Mucosa of stomach (tissue), 1 donor: Measurements from ENCODE around the gene TBC1D14.

Experiments used
- H3K27me3 ChIP-seq: one replicate; pipeline ENCODE4 v1.7.0; 2013; ENCODE audit warnings: mild to moderate bottlenecking, low read length; ENCODE audit not compliant: control insufficient read depth, insufficient read depth
- H3K36me3 ChIP-seq: one replicate; pipeline ENCODE4 v1.7.0; 2013; ENCODE audit warnings: low read length; ENCODE audit not compliant: control insufficient read depth, insufficient read depth
- H3K4me1 ChIP-seq: one replicate; pipeline ENCODE4 v1.7.0; 2013; ENCODE audit warnings: mild to moderate bottlenecking, low read length; ENCODE audit not compliant: control insufficient read depth, insufficient read depth
- H3K4me3 ChIP-seq: one replicate; pipeline ENCODE4 v1.7.0; 2013; ENCODE audit warnings: low read length
- H3K9ac ChIP-seq: one replicate; pipeline ENCODE4 v1.7.0; 2013; ENCODE audit warnings: mild to moderate bottlenecking, low read length, moderate library complexity
- H3K9me3 ChIP-seq: one replicate; pipeline ENCODE4 v1.7.0; 2013; ENCODE audit warnings: mild to moderate bottlenecking, low read length, moderate library complexity; ENCODE audit not compliant: control insufficient read depth
- donor health status: Pancreatic carcinoma.

Gene TBC1D14

DNA sequence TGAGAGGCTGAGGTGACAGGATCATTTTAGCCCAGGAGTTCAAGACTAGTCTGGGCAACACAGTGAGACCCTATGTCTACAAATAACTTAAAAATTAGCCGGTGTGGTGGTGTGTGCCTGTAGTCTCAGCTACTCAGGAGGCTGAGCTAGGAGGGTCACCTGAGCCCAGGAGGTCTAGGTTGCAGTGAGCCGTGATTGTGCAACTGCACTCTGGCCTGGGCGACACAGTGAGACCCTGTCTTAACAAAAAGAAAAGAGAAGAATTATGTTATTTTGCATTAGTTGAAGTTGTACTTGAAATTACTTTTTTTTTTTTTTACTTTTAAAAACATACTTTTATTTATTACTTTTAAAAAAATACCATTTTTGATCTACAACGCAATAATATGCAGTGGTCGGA is 111.7 kb downstream of the TBC1D14 start:
- Histone ChIP-seq H3K9ac (no peak overlapping the region), H3K36me3 (peaks cover 4% of the 10 kb centered on the region), H3K4me3 (no peak overlapping the region), H3K4me1 (no peaks in the 10 kb centered on the region), H3K9me3 (no peaks in the 10 kb centered on the region), H3K27me3 (no peaks in the 10 kb centered on the region)

DNA sequence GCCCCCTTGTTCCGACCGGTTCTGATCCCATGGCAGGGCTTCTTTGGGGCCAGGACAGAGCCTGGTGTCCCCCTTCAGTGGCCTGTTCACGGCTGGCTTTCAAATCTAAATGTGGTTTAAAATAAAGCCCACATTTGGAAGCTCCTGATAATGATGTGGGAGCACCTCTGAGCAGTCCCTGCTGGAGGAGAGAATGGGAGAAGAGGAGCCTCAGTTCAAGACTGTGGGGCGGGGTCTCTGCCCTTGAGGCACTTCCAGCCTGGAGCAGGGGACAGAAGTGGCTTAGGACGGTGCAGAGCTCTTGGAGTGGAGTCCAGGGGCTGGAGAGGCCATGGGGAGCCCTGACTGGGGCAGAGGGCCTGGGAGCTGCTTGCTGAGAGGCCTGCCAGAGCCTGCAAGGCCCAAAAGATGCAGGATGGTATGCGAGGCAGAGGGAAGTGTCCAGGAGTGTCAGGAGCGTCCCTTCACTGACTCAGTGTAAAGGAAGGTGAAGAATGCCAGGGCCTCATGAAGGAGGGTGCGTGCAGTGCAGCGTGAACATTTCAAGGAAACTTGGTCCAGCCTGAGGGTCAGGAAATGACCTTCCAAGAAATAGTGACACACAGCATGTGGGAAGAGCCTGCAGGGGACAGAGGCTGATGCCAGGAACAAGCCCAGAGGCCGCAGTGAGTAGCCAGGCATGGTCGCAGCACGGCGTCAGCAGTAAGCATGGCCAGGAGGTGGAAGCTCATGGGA is 112.5 kb downstream of the TBC1D14 start:
- Histone ChIP-seq H3K27me3 (no peaks in the 10 kb centered on the region), H3K4me1 (no peaks in the 10 kb centered on the region), H3K36me3 (peaks cover 4% of the 10 kb centered on the region), H3K9ac (no peak overlapping the region), H3K4me3 (no peak overlapping the region), H3K9me3 (no peaks in the 10 kb centered on the region)

DNA sequence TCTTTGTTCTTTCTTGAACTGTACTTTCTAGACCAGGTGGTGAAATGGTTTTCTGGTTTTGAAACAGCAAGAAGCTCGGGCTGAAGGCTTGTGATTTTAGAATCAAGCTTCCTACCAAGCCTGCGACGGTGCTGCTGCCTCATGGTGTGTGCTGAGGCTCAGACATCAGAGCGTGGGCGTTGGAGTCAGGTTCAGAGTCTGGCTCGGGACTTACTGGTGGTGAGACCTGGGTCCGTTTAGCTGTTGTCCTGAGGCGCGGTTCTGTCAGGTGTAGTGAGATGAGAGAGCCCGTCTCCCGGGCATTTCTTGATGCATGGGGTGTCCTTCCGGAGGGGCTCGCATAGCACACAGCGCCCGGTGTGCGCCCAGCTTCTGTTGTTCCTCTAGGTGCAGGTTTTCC is 113.9 kb downstream of the TBC1D14 start:
- H3K4me3 ChIP-seq = no peak overlapping the region
- H3K36me3 ChIP-seq = no peaks in the 10 kb centered on the region
- H3K4me1 ChIP-seq = no peaks in the 10 kb centered on the region

DNA sequence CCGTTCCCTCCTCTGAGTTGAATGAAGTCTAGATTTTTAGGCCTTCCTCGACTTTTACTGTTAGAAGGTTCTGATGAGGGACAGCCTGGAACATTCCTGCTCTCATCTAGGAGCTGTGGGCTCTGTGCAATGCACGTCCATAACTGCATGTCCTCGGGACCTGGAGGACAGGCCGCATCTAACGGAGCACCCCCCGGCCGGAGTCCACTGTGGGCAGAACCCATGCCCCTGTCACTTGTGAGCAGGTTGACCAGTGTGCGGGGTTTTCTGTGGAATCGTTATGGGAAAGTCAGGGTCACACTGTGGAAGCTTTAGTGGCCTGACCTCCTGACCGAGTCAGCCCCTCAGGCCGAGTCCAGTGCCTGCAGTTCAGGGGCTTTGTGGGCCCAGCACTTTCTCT is 114.3 kb downstream of the TBC1D14 start:
- Histone ChIP-seq H3K36me3 (no peaks in the 10 kb centered on the region), H3K9me3 (no peaks in the 10 kb centered on the region), H3K9ac (no peak overlapping the region), H3K27me3 (no peaks in the 10 kb centered on the region), H3K4me3 (no peak overlapping the region), H3K4me1 (no peaks in the 10 kb centered on the region)

More for the DNA sequence above, 113.9 kb downstream of the TBC1D14 start:
- Histone ChIP-seq H3K27me3 (no peaks in the 10 kb centered on the region), H3K9me3 (no peaks in the 10 kb centered on the region), H3K9ac (no peak overlapping the region)

DNA sequence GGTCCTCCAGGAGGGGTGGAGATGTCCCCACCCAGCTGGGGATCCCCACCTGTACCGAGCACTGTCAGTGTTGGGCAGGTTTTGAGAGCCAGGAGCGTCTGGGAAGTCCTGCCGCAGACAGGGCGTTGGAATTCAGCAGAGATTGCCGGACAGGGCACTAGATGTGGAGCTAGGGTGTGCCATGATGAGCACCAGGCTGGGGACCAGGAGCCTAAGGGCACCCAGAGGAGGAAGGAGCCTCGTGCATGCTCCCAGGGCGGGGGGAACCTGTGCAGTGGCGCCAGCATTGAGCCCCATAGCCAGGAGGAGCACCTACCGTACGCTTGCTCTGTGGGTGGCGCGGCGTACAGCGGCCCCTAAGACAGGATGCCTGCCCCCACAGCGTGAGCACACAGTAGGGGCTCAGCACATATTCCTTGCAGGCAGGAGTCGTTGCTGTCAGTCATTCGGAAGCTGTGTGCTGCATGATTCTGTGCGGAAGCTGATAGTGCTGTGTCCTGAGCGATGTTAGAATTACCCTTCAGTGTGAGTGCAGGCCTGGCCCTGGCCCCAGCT is 114.8 kb downstream of the TBC1D14 start:
- H3K4me3 ChIP-seq = no peak overlapping the region
- no peak overlapping the region for H3K9ac ChIP-seq
- H3K36me3 ChIP-seq = no peaks in the 10 kb centered on the region
- no peaks in the 10 kb centered on the region for H3K27me3 ChIP-seq
- no peaks in the 10 kb centered on the region for H3K4me1 ChIP-seq
- no peaks in the 10 kb centered on the region for H3K9me3 ChIP-seq

DNA sequence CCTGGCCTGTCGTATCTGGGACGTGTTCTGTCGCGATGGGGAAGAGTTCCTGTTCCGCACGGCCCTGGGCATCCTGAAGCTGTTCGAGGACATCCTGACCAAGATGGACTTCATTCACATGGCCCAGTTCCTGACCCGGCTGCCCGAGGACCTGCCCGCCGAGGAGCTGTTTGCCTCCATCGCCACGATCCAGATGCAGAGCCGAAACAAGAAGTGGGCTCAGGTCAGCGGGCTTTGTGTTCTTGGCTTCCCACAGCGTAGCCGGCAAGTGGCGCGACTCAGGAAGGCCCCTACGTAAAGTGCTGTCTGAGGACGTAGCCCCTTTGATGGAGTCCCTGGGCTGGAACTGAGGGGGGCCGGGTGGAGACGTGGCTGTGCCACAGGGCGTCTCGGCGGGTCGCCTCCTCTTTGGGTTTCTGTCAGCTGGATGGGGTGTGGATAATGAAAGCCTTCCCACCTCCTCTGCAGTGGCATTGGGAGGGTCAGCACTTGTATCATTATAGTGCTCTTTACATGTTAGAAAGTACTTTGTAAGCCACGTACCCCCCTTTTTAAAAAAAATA is 115.5 kb downstream of the TBC1D14 start:
- no peaks in the 10 kb centered on the region for H3K36me3 ChIP-seq
- no peak overlapping the region for H3K4me3 ChIP-seq
- no peak overlapping the region for H3K9ac ChIP-seq
- no peaks in the 10 kb centered on the region for H3K4me1 ChIP-seq
- H3K9me3 ChIP-seq = no peaks in the 10 kb centered on the region
- H3K27me3 ChIP-seq = no peaks in the 10 kb centered on the region

DNA sequence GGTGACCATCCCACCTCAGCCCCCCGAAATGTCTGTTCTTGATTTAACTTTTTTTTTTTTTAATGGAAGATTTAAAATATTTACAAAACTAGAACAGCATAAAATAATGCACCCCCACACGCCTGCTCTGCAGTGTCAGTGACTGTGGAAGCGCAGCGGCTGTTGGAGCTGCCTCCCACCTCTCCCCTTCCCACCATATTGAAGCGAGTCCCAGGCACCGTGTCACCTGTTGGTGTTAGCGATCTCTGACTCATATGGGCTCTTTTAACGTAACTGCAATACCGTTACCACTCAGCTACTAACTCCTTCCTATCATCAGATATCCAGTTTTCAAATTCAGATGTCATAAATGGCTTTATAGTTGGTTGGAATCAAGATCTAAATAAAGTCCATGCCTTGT is 116.5 kb downstream of the TBC1D14 start:
- H3K4me1 ChIP-seq = no peaks in the 10 kb centered on the region
- H3K9me3 ChIP-seq = no peaks in the 10 kb centered on the region
- H3K4me3 ChIP-seq = no peak overlapping the region
- no peaks in the 10 kb centered on the region for H3K27me3 ChIP-seq
- no peak overlapping the region for H3K9ac ChIP-seq
- H3K36me3 ChIP-seq = peaks cover 8% of the 10 kb centered on the region

DNA sequence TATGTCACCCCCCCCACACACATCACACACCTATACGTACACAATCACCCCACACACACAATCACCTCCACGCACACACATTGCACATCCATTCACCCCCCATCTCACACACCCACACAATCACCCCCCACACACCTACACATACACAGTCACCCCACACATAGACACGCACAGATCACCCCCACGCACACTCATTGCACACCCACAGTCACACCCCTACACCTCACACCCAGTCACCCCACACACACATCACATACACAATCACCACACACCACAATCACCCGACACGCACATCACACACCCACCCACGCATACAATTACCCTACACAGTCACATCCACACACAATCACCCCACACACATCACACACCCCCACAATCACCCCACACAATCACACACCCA is 117.7 kb downstream of the TBC1D14 start:
- no peaks in the 10 kb centered on the region for H3K27me3 ChIP-seq
- no peak overlapping the region for H3K4me3 ChIP-seq
- H3K9ac ChIP-seq = no peak overlapping the region
- H3K36me3 ChIP-seq = peaks cover 17% of the 10 kb centered on the region
- no peaks in the 10 kb centered on the region for H3K9me3 ChIP-seq
- no peaks in the 10 kb centered on the region for H3K4me1 ChIP-seq

DNA sequence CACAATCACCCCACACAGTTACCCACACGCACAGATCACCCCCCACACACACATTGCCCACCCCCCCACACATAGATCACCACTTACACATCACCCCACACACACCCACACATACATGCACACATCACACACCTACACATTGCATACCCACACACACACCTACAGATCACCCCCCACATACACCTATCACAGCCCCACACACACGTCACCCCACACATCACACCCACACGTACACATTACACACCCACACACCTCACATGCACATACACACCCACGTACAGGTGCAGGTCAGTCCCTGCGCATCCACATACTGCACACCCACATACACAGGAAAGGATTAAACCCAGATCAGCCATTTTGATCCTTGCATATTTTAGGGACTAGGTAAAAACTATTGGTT is 118.3 kb downstream of the TBC1D14 start:
- Histone ChIP-seq H3K9ac (no peak overlapping the region), H3K9me3 (no peaks in the 10 kb centered on the region), H3K36me3 (peaks cover 20% of the 10 kb centered on the region), H3K4me1 (no peaks in the 10 kb centered on the region), H3K27me3 (no peaks in the 10 kb centered on the region), H3K4me3 (no peak overlapping the region)

DNA sequence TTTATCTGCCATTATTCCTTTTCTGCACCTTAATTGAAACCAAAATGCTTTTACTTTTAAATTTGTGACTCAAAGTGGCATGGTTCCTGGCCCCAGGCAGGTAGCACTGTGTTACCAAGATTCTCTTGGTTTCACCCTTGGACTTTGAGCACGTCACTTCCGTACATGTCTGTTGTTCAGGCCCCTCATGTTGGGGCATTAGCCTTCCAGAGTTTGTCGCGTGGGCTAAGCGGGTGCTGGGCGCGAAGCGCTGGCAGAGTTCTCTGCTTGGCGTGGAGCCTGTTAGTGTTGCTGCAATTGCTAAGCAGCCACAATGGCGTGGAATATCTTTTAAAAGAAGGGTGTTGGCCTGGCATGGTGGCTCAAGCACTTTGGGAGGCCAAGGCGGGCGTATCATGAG is 119.6 kb downstream of the TBC1D14 start:
- H3K4me3 ChIP-seq = no peak overlapping the region
- H3K9ac ChIP-seq = no peak overlapping the region
- peaks cover 20% of the 10 kb centered on the region for H3K36me3 ChIP-seq
- H3K27me3 ChIP-seq = no peaks in the 10 kb centered on the region
- H3K4me1 ChIP-seq = peaks cover 12% of the 10 kb centered on the region
- H3K9me3 ChIP-seq = no peaks in the 10 kb centered on the region

DNA sequence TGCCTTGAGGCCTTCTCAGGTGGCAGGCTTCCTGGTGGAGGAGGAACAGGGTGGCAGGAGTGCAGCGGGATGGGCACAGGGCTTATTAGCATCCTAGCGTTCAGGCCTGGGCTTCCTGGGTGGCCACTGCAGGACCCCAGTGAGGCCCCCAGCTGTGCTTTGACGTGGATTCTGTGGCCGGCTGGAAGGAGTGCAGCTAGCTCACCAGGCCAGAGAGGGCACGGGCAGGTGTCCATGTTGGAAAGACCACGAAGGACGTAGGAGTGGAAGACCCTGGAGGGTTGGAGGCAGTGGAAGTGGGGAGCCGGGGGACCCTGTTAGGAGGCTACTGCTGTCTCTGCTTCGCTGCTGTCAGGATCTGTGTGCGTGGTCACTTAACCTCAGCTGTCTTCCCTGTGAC is 120.3 kb downstream of the TBC1D14 start:
- Histone ChIP-seq H3K4me1 (peaks cover 19% of the 10 kb centered on the region), H3K4me3 (no peak overlapping the region), H3K36me3 (peaks cover 20% of the 10 kb centered on the region), H3K9ac (no peak overlapping the region), H3K27me3 (no peaks in the 10 kb centered on the region), H3K9me3 (no peaks in the 10 kb centered on the region)

DNA sequence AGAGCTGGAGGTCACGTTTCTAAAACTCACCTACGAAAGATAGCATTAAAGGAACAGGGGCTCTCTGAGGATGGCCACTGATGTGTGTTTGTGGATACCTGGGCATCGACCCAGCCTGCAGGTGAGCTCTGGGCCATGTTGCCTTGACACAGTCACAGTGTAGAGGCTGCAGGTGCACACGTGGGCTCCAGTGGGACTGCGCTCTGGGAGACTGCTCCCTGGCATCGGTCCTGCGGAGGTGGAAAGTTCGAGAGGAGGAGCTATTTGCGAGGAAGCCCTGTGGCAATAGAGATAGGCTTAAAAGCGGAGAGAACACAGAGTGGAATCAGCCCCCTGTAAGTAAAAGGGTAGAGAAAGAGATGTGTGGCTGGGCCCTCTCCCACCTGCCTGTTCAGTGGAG is 121.2 kb downstream of the TBC1D14 start:
- Histone ChIP-seq H3K9me3 (no peaks in the 10 kb centered on the region), H3K4me3 (no peak overlapping the region), H3K36me3 (peaks cover 20% of the 10 kb centered on the region), H3K4me1 (peaks cover 23% of the 10 kb centered on the region), H3K9ac (no peak overlapping the region), H3K27me3 (no peaks in the 10 kb centered on the region)
